Activated gamma-delta T cell treated with Interleukin-2 at 50 U/mL for 16 hours (primary cell): ENCODE measurements around the gene AGAP1.
"Not testable (repeated sequence)": the region's sequence is repeated elsewhere in the genome, so short reads cannot be mapped to it uniquely, and the experiment has no call there.

Experiments used
- DNase-seq: peaks from one replicate; pipeline ENCODE4 v3.0.0-alpha.2; 2020

Gene AGAP1

GRCh38 chr2:235747786-235748091 is 253.9 kb downstream of the AGAP1 start:
- DNase-seq: no peak

GRCh38 chr2:235749121-235749770 is 255.4 kb downstream of the AGAP1 start:
- no peak for DNase-seq

GRCh38 chr2:235749771-235750160 is 255.9 kb downstream of the AGAP1 start:
- no peak for DNase-seq

- no peak for DNase-seq
Measured at GRCh38 chr2:235752846-235753245, 259.0 kb downstream of the AGAP1 start.

- DNase-seq: no peak
Measured at GRCh38 chr2:235754357-235755207, 260.7 kb downstream of the AGAP1 start.

- no peak for DNase-seq
Measured at GRCh38 chr2:235756491-235756890, 262.6 kb downstream of the AGAP1 start.

- no peak for DNase-seq
Measured at GRCh38 chr2:235757212-235757611, 263.4 kb downstream of the AGAP1 start.

- no peak for DNase-seq
Measured at GRCh38 chr2:235757640-235758039, 263.8 kb downstream of the AGAP1 start.

GRCh38 chr2:235762832-235763598 is 269.2 kb downstream of the AGAP1 start:
- DNase-seq: no peak

GRCh38 chr2:235763816-235764215 is 270.0 kb downstream of the AGAP1 start:
- DNase-seq: no peak

GRCh38 chr2:235764478-235764877 is 270.6 kb downstream of the AGAP1 start:
- DNase-seq: not testable (repeated sequence)

- DNase-seq: no peak
Measured at GRCh38 chr2:235765181-235765820, 271.5 kb downstream of the AGAP1 start.

GRCh38 chr2:235766278-235766677 is 272.4 kb downstream of the AGAP1 start:
- peak; percentile 54 for DNase-seq

GRCh38 chr2:235768606-235769005 is 274.8 kb downstream of the AGAP1 start:
- no peak for DNase-seq

- no peak for DNase-seq
Measured at GRCh38 chr2:235769046-235769445, 275.2 kb downstream of the AGAP1 start.

- DNase-seq: no peak
Measured at GRCh38 chr2:235770909-235771820, 277.3 kb downstream of the AGAP1 start.

GRCh38 chr2:235773188-235773928 is 279.5 kb downstream of the AGAP1 start:
- DNase-seq: no peak

- no peak for DNase-seq
Measured at GRCh38 chr2:235774153-235774870, 280.5 kb downstream of the AGAP1 start.

- no peak for DNase-seq
Measured at GRCh38 chr2:235776531-235776930, 282.7 kb downstream of the AGAP1 start.

- DNase-seq: peak; percentile 44
Measured at GRCh38 chr2:235779444-235779896, 285.6 kb downstream of the AGAP1 start.

- DNase-seq: no peak
Measured at GRCh38 chr2:235780401-235780800, 286.6 kb downstream of the AGAP1 start.
